Measurements from ENCODE around the gene PPP1R14B. TPM values are rescaled to one million over a fixed set of nuclear protein-coding genes. Genes with fewer than 3 reads are reported as not detected.

The PPP1R14B gene
- total RNA-seq, 1 experiment from 2014 or later, result 435 TPM

DNA sequence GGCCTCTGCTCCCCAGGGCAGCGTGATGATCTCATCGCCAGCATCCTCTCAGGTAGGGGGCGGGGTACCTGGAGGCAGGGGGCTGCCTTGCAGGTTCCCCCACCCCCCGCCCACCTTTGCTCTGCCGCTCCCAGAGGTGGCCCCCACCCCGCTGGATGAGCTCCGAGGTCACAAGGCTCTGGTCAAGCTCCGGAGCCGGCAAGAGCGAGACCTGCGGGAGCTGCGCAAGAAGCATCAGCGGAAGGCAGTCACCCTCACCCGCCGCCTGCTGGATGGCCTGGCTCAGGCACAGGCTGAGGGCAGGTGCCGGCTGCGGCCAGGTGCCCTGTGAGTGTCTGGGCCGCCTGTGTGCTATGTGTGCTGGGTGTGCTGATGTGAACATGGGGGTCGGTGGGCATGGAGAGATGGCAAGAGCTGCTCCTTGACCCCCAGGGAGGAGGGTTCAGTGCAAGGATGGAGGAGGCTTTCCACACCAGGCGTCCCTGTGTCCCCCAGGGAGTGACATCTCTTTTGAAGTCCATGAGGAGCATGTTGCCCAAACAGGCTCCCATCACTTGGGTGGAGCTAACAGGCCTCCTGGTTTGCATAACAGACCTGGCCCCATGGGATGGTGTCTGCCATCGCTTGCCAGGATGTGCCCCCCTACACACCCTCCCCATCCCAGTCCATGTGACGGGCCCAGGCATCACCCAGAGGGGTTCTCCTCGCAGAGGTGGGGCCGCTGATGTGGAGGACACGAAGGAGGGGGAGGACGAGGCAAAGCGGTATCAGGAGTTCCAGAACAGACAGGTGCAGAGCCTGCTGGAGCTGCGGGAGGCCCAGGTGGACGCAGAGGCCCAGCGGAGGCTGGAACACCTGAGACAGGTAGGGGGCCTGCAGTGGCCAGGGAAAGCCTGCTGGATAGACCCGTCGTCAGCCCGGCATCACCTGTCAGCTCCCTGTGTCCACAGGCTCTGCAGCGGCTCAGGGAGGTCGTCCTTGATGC lies 18.7 kb upstream of the PPP1R14B start:
- no peaks in the 10 kb centered on the region for H4K20me1 ChIP-seq (ENCODE audit: insufficient read depth)
- peak in 1 of 2 experiments; percentile 17 for DNase-seq
- peaks cover 14% of the 10 kb centered on the region for H3K4me1 ChIP-seq (replicated peaks; ENCODE audit: insufficient read depth)
- no peaks in the 10 kb centered on the region for H3K27me3 ChIP-seq (ENCODE audit: insufficient read depth, low read depth)
- H3K79me2 ChIP-seq (ENCODE audit: low read depth), result no peaks in the 10 kb centered on the region
- H3K36me3 ChIP-seq (ENCODE audit: low read depth), result peaks cover 9% of the 10 kb centered on the region; the same call in 1 of the 2 replicates
- BruUV-seq (replicated peaks), result no TSS peak
- ChIA-PET CTCF (no interaction called here), POLR2A (ENCODE audit: unreplicated experiment) (no interaction called here)
- TF ChIP-seq, protein P1, sequence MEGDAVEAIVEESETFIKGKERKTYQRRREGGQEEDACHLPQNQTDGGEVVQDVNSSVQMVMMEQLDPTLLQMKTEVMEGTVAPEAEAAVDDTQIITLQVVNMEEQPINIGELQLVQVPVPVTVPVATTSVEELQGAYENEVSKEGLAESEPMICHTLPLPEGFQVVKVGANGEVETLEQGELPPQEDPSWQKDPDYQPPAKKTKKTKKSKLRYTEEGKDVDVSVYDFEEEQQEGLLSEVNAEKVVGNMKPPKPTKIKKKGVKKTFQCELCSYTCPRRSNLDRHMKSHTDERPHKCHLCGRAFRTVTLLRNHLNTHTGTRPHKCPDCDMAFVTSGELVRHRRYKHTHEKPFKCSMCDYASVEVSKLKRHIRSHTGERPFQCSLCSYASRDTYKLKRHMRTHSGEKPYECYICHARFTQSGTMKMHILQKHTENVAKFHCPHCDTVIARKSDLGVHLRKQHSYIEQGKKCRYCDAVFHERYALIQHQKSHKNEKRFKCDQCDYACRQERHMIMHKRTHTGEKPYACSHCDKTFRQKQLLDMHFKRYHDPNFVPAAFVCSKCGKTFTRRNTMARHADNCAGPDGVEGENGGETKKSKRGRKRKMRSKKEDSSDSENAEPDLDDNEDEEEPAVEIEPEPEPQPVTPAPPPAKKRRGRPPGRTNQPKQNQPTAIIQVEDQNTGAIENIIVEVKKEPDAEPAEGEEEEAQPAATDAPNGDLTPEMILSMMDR (conservative IDR thresholded peaks at IDR 0.05), result no peak
- no peak for TF ChIP-seq EZH2 (IDR thresholded peaks at IDR 0.05; ENCODE audit: low read depth)
- H3K4me3 ChIP-seq, result no peak overlapping the region
- intact Hi-C loops (cut with micrococcal nuclease; ENCODE audit: unreplicated experiment), result no loop called here
- peaks cover 31% of the 10 kb centered on the region for H3F3A ChIP-seq (ENCODE audit: insufficient read depth, low read depth)
- H3K9me2 ChIP-seq (ENCODE audit: insufficient read depth), result no peaks in the 10 kb centered on the region
- H3K27ac ChIP-seq, result no peak overlapping the region
- H3K4me2 ChIP-seq, result no peak overlapping the region
- no peak overlapping the region for H2AFZ ChIP-seq
- no peaks in the 10 kb centered on the region for H3K9me3 ChIP-seq (ENCODE audit: insufficient read depth, low read depth)

DNA sequence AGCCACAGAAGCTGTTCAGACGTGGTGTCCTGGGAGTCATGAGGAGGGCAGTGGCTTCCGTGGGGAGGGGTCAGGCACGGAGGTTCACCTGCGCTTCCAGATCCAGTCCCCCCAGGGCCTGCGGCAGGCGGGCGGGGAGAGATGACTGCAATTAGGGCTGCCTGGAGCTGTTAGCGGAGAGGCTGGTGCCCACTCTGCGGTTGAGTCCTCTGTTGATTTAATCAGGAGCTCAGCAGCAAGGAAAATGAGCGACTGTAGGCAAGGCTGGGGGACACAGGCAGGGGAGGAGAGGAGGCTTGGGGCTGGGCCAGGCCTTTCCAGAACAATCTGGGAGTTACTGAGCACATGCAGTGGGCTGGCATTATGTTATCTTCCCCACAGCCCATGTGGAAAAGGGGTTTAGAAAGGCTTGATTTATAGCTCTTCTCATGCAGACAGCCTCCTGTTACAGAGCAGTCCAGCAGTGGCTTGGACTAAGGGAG lies 17.7 kb upstream of the PPP1R14B start:
- Histone ChIP-seq H3K9me3 (ENCODE audit: insufficient read depth, low read depth) (no peaks in the 10 kb centered on the region), H3K27me3 (ENCODE audit: insufficient read depth, low read depth) (no peaks in the 10 kb centered on the region), H3K9me2 (ENCODE audit: insufficient read depth) (no peaks in the 10 kb centered on the region), H3F3A (ENCODE audit: insufficient read depth, low read depth) (peaks cover 28% of the 10 kb centered on the region), H2AFZ (no peak overlapping the region), H3K4me3 (no peak overlapping the region), H3K27ac (no peak overlapping the region), H3K36me3 (ENCODE audit: low read depth) (peaks cover 9% of the 10 kb centered on the region; the same call in 1 of the 2 replicates), H3K4me2 (no peak overlapping the region), H3K79me2 (ENCODE audit: low read depth) (no peaks in the 10 kb centered on the region), H3K4me1 (replicated peaks; ENCODE audit: insufficient read depth) (peaks cover 14% of the 10 kb centered on the region), H4K20me1 (ENCODE audit: insufficient read depth) (no peaks in the 10 kb centered on the region)
- DNase-seq, result peak in 1 of 2 experiments; percentile 28
- intact Hi-C loops (cut with micrococcal nuclease; ENCODE audit: unreplicated experiment), result no loop called here
- TF ChIP-seq, protein P1 (conservative IDR thresholded peaks at IDR 0.05), result no peak
- TF ChIP-seq EZH2 (IDR thresholded peaks at IDR 0.05; ENCODE audit: low read depth), result no peak
- ChIA-PET CTCF (interaction anchor here (0.6 kb wide), 1 partner anchor 918 kb away, joined by 8 read pairs; no protein-coding TSS in a partner anchor), POLR2A (ENCODE audit: unreplicated experiment) (no interaction called here)
- no TSS peak for BruUV-seq (replicated peaks)

DNA sequence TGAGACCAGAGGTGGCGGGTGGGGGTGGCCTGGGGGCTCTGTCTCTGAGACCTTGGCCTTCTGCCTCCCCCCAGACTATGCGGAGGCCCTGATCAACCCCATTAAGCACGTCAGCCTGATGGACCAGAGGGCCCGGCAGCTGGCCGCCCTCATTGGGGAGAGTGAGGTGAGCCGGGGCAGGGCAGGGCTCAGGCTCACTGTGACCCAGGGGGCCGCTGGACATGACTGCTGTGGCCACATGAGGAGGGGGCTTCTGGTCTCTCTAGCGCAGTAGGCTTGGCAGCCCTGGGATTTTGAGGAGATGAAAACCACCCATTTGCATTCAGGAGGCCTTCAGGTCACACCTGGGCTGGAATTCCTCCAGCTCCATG lies 17.2 kb upstream of the PPP1R14B start:
- ChIA-PET POLR2A (ENCODE audit: unreplicated experiment) (no interaction called here), CTCF (interaction anchor here (0.6 kb wide), 1 partner anchor 919 kb away, joined by 8 read pairs; no protein-coding TSS in a partner anchor)
- DNase-seq, result no peak
- intact Hi-C loops (cut with micrococcal nuclease; ENCODE audit: unreplicated experiment), result no loop called here
- Histone ChIP-seq H3K4me3 (no peak overlapping the region), H4K20me1 (ENCODE audit: insufficient read depth) (no peaks in the 10 kb centered on the region), H2AFZ (no peak overlapping the region), H3K9me2 (ENCODE audit: insufficient read depth) (no peaks in the 10 kb centered on the region), H3K27ac (no peak overlapping the region), H3K36me3 (ENCODE audit: low read depth) (peaks cover 9% of the 10 kb centered on the region; the same call in 1 of the 2 replicates), H3F3A (ENCODE audit: insufficient read depth, low read depth) (peaks cover 25% of the 10 kb centered on the region), H3K4me2 (no peak overlapping the region), H3K79me2 (ENCODE audit: low read depth) (no peaks in the 10 kb centered on the region), H3K9me3 (ENCODE audit: insufficient read depth, low read depth) (no peaks in the 10 kb centered on the region), H3K27me3 (ENCODE audit: insufficient read depth, low read depth) (no peaks in the 10 kb centered on the region), H3K4me1 (replicated peaks; ENCODE audit: insufficient read depth) (peaks cover 14% of the 10 kb centered on the region)
- TF ChIP-seq EZH2 (IDR thresholded peaks at IDR 0.05; ENCODE audit: low read depth), result no peak
- BruUV-seq (replicated peaks), result no TSS peak
